ENCODE measurements around the gene HYAL1.

The HYAL1 gene

GRCh38 chr3:50258029-50258680 is 45.2 kb downstream of the HYAL1 start:
- no peak for DNase-seq

- no peak for DNase-seq
Measured at GRCh38 chr3:50256978-50257890, 46.1 kb downstream of the HYAL1 start.

GRCh38 chr3:50255251-50255615 is 48.1 kb downstream of the HYAL1 start:
- no peak for DNase-seq

DNA sequence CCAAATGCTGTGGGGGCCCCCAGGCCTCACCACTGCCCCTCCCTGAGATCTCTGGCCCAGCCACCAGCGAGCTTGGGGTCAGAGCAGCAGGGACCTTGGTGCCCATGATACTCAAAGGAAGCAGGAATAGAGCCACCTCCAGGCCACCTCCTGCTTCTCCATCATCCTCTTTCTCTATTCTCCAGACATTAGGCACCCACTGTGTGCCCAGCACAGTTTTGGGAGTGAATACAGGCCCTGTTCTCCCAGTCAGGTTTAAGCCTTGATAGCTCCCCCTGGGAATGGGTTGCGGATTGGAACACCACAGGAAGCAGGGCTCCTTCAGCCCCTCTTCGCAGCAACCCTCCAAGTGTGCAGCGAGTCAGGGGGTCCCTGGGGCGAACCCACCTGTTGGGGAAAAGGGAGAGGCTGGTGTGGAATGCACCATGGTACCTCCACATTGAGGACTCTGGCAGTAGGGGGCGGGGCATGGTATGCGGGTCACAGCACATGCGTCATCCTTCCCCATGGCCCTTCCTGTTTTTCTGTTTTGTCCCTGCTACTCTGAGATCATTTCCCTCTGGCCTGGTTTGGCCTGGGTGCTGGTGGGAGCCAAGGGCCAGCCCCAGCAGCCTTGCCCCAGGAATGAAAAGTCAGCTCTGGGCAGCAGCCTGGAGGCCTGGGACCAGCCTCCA is 48.7 kb downstream of the HYAL1 start:
- DNase-seq: no peak

- peak; percentile 42 for DNase-seq
Measured at GRCh38 chr3:50251220-50251619, 52.2 kb downstream of the HYAL1 start.

GRCh38 chr3:50250514-50250913 is 52.9 kb downstream of the HYAL1 start:
- DNase-seq: no peak

Data from activated CD4-positive, alpha-beta T cell treated with anti-CD3 and anti-CD28 coated beads, Interleukin-2, amount 50 U/mL, for 16 hours (primary cell).